Measurements from ENCODE around the gene FBXO31. TPM values are rescaled to one million over a fixed set of nuclear protein-coding genes. Genes with fewer than 3 reads are reported as not detected.

Gene FBXO31, protein sequence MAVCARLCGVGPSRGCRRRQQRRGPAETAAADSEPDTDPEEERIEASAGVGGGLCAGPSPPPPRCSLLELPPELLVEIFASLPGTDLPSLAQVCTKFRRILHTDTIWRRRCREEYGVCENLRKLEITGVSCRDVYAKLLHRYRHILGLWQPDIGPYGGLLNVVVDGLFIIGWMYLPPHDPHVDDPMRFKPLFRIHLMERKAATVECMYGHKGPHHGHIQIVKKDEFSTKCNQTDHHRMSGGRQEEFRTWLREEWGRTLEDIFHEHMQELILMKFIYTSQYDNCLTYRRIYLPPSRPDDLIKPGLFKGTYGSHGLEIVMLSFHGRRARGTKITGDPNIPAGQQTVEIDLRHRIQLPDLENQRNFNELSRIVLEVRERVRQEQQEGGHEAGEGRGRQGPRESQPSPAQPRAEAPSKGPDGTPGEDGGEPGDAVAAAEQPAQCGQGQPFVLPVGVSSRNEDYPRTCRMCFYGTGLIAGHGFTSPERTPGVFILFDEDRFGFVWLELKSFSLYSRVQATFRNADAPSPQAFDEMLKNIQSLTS
- polyA plus RNA-seq (ENCODE audit: insufficient read depth in 1 of 5, insufficient read length in 5 of 5, low replicate concordance in 1 of 5), result 10 to 100 TPM; 18.8 to 28.0 (median 26.5) TPM
- long read RNA-seq, donor 1, full-length matches to known transcripts, result 5 of 5 reads
- long read RNA-seq, donor 1, partial matches to known transcripts, result 0 of 5 reads
- long read RNA-seq, donor 1, other reads (novel, unspliced or antisense), result 0 of 5 reads
- long read RNA-seq, donor 2, full-length matches to known transcripts, result 7 of 7 reads
- long read RNA-seq, donor 2, partial matches to known transcripts, result 0 of 7 reads
- long read RNA-seq, donor 2, other reads (novel, unspliced or antisense), result 0 of 7 reads
- long read RNA-seq, donor 3, full-length matches to known transcripts, result 1 of 1 reads
- long read RNA-seq, donor 3, partial matches to known transcripts, result 0 of 1 reads
- long read RNA-seq, donor 3, other reads (novel, unspliced or antisense), result 0 of 1 reads
- long read RNA-seq, donor 4, full-length matches to known transcripts, result 2 of 2 reads
- long read RNA-seq, donor 4, partial matches to known transcripts, result 0 of 2 reads
- long read RNA-seq, donor 4, other reads (novel, unspliced or antisense), result 0 of 2 reads
- long read RNA-seq, donor 5, full-length matches to known transcripts, result 1 of 1 reads
- long read RNA-seq, donor 5, partial matches to known transcripts, result 0 of 1 reads
- long read RNA-seq, donor 5, other reads (novel, unspliced or antisense), result 0 of 1 reads
- long read RNA-seq, donor 6, full-length matches to known transcripts, result 2 of 233 reads
- long read RNA-seq, donor 6, partial matches to known transcripts, result 231 of 233 reads
- long read RNA-seq, donor 6, other reads (novel, unspliced or antisense), result 0 of 233 reads
- long read RNA-seq, donor 7, full-length matches to known transcripts, result 2 of 2 reads
- long read RNA-seq, donor 7, partial matches to known transcripts, result 0 of 2 reads
- long read RNA-seq, donor 7, other reads (novel, unspliced or antisense), result 0 of 2 reads
- long read RNA-seq, donor 8, full-length matches to known transcripts, result 1 of 1 reads
- long read RNA-seq, donor 8, partial matches to known transcripts, result 0 of 1 reads
- long read RNA-seq, donor 8, other reads (novel, unspliced or antisense), result 0 of 1 reads

DNA sequence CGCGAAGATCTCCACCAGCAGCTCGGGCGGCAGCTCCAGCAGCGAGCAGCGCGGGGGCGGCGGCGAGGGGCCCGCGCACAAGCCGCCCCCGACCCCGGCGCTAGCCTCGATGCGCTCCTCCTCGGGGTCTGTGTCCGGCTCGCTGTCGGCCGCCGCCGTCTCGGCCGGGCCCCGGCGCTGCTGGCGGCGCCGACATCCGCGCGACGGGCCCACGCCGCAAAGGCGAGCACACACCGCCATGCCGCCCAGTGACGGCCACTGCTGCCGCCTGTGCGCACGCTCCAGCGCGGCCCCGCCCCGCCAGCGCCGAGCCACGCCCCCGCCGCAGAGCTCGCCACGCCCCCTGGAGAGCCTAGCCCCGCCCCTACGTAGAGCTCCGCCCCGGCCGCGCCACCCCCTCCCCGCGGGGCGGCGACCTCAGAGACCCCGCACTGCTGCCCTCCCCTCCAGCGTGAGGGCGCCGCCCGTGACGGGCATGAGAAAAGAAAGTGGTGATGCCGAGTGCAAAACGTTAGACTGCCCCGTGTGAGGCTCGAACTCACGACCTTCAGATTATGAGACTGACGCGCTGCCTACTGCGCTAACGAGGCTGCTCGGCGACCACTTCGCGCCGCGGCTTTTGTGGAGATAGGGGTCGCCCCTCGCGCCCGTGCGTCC lies at the start of gene FBXO31:
Gene FBXO31, minus strand, starts transcription at position 272 of the 657 bp plus-strand sequence. Its CDS starts 32 bp downstream, at position 240.
- peak; percentile 93 to 95 for DNase-seq

- DNase-seq, result no peak
Observed at GRCh38 chr16:87432330-87432915, 48.8 kb upstream of the FBXO31 start.

DNA sequence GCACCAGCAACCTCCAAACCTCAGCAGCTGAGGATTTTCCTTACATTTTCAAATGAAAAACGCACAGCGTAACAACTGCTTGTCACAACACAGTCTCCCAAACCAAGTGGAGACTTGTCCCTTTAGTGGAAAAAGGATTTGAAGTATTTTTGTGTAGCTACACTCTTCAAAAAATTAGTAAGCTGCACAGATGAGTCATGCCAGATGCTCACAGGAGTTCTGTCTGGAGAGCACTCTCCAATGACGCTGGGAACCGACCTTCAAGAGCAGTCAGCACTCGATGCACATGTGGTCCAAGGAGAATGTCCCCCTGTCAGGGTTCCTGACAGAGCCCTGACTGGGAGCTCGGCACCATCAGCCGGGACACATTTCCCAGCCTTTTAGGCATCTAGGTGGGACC lies 48.4 kb upstream of the FBXO31 start:
- DNase-seq, result no peak

GRCh38 chr16:87426423-87427215 lies 43.0 kb upstream of the FBXO31 start:
- no peak for DNase-seq

DNA sequence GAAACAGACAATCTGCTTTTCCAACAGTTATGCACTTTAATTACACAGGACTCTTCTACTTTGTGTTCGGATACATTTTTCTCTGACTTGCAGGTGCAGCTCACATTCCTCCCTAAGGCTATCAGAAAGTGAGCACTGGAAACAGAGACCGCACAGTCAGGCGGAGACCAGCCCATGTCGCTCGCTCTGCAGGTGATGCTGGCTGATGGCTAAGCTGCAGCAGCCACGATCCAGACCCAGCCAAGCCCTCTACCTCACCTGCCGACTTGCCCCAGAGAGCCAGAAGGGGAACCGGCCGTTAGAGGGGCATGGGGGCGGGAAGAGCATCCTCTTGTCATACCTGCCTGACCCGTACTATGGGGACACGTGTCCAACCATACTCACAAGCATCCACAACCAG lies 42.4 kb upstream of the FBXO31 start:
- no peak for DNase-seq

- DNase-seq, result no peak
Observed at GRCh38 chr16:87424266-87424665, 40.7 kb upstream of the FBXO31 start.

- DNase-seq, result no peak
Observed at GRCh38 chr16:87423429-87423828, 39.9 kb upstream of the FBXO31 start.

DNA sequence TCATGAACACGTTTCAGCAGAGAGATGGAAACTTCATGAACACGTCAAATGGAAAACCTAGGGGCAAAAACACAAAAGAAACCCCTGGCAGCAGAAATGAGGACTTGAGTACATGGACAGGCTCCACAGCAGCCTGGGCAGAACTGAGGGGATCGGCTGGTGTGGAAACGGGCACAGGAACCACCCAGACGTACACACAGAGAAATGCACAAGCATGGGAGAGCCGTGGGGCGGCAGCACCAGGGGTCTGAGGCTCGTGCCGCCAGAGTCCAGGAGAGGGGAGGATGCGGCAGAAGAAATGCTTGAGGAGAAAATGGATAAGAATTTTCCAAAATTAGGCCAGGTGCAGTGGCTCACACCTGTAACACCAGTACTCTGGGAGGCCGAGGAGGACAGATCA lies 38.5 kb upstream of the FBXO31 start:
- DNase-seq, result no peak

DNA sequence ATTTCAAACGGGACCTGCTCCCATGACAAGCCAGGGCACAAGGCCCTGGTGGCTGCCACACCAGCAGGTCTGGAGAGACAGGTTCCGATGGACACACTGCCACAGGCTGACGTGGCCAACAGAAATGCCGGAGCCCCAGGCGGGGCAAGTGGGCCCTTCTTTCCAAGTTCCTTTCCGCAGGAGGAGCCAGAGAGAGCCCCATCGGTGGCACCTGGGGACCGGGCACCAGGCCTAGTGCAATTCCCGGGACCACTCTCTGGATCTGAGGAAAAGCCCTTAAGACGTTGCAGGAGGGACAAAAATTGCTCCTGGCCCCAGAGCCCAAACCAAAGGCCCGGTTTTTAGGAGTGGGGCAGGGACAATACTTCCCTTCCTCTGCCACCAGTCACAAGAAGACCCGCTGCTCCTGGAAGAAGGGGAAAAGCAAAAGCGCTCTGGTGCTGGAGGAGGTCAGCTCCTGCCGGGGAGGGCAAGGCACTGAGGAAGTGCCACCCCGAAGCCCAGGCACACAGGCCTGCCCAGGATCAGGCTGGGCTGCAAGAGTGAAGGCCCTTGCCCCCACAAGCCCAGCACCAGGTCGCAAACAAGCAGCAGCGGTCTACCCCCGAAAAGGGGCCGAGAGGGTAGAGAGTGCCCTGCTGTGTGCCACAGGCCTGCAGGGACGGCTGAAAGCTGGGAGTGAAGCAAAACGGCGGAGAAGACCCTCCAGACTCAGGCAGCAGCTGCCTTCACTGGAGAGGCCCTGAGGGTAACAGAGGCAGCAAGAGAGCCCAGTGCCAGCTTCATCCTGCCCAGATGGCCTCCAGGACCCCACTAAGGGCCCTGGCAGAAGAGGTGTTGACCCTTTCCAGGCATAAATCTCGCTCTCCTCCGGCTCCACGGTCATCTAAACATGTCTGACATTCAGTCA lies 37.7 kb upstream of the FBXO31 start:
- DNase-seq, result no peak

- no peak for DNase-seq
Observed at GRCh38 chr16:87420026-87421002, 36.7 kb upstream of the FBXO31 start.

GRCh38 chr16:87418644-87419043 lies 35.1 kb upstream of the FBXO31 start:
- no peak for DNase-seq

- DNase-seq, result no peak
Observed at GRCh38 chr16:87418216-87418615, 34.6 kb upstream of the FBXO31 start.

GRCh38 chr16:87417528-87417910 lies 33.9 kb upstream of the FBXO31 start:
- no peak for DNase-seq

GRCh38 chr16:87416826-87417527 lies 33.4 kb upstream of the FBXO31 start:
- no peak for DNase-seq

GRCh38 chr16:87415441-87415840 lies 31.9 kb upstream of the FBXO31 start:
- no peak for DNase-seq

GRCh38 chr16:87414251-87414680 lies 30.7 kb upstream of the FBXO31 start:
- no peak for DNase-seq

All from right lung (tissue), 10 donors.